Smooth muscle cell (in vitro differentiated cells): ENCODE results near the gene APCDD1. TPM values are rescaled to one million over a fixed set of nuclear protein-coding genes. Genes with fewer than 3 reads are reported as not detected.

ENCODE experiments used
- DNase-seq: peaks from one replicate; lab custom pipeline; 2025; ENCODE audit not compliant: unreplicated experiment; lab: John Stamatoyannopoulos, UW
- H2AFZ ChIP-seq: fragments of 200-600 bp; sonication (generic); 2 replicates; pipeline ENCODE4 v1.6.0; 2016; ENCODE audit warnings: antibody characterized with exemption, low read depth, mild to moderate bottlenecking
- H3F3A ChIP-seq: fragments of 200-600 bp; sonication (generic); 2 replicates; pipeline ENCODE4 v1.6.0; 2017; ENCODE audit warnings: antibody characterized with exemption, low read depth
- H3K27ac ChIP-seq: fragments of 200-600 bp; sonication (generic); 2 replicates; pipeline ENCODE4 v1.5.1; 2016; ENCODE audit warnings: low read depth, mild to moderate bottlenecking
- H3K27me3 ChIP-seq: fragments of 200-600 bp; sonication (generic); 2 replicates; pipeline ENCODE4 v1.6.1; 2016; ENCODE audit warnings: low read depth, mild to moderate bottlenecking
- H3K36me3 ChIP-seq: fragments of 200-600 bp; sonication (generic); 2 replicates; pipeline ENCODE4 v1.5.1; 2016; ENCODE audit warnings: low read depth
- H3K4me1 ChIP-seq: fragments of 200-600 bp; sonication (generic); 2 replicates; pipeline ENCODE4 v1.5.1; 2016; ENCODE audit warnings: low read depth
- H3K4me2 ChIP-seq: fragments of 200-600 bp; sonication (generic); 2 replicates; pipeline ENCODE4 v1.6.0; 2016; ENCODE audit warnings: mild to moderate bottlenecking
- H3K4me3 ChIP-seq: fragments of 200-600 bp; sonication (generic); 2 replicates; pipeline ENCODE4 v1.5.1; 2016; ENCODE audit warnings: mild to moderate bottlenecking
- H3K79me2 ChIP-seq: fragments of 200-600 bp; sonication (generic); 2 replicates; pipeline ENCODE4 v1.6.0; 2016; ENCODE audit warnings: low read depth, mild to moderate bottlenecking
- H3K9ac ChIP-seq: fragments of 200-600 bp; sonication (generic); 2 replicates; pipeline ENCODE4 v1.6.0; 2016; ENCODE audit warnings: low read depth
- H3K9me3 ChIP-seq: fragments of 200-600 bp; sonication (generic); replicated peaks from 2 replicates; pipeline ENCODE4 v1.5.1; 2016; ENCODE audit warnings: low read depth
- H4K20me1 ChIP-seq: fragments of 200-600 bp; sonication (generic); 2 replicates; pipeline ENCODE4 v1.6.0; 2016; ENCODE audit warnings: low read depth
- WGBS: methylation state at CpG from one replicate; pipeline ENCODE4 v1.1.7; 2016; ENCODE audit warnings: low lambda C conversion rate; 5-methylcytosine and 5-hydroxymethylcytosine counted together
- polyA plus RNA-seq: library from polyadenylated mRNA; unstranded; fragments of >200 nt; fragmentation: Nextera tagmentation; extraction: Ambion mirVana; gene quantifications from 2 replicates; pipeline ENCODE4 v1.2.1, GENCODE V29; 2016
- total RNA-seq: library from RNA; depleted of rRNA; stranded (reverse); fragments of >200 nt; gene quantifications from 2 replicates; pipeline ENCODE4 v1.2.3, GENCODE V29; 2014
- TF ChIP-seq, protein P1 (sequence below): fragments of 200-600 bp; sonication (generic); IDR thresholded peaks from 2 replicates; pipeline ENCODE4 v1.5.1; 2017; ENCODE audit warnings: borderline replicate concordance, mild to moderate bottlenecking, antibody characterized with exemption; ENCODE audit not compliant: insufficient read depth, poor library complexity, severe bottlenecking

Gene APCDD1
- total and polyA plus RNA-seq, 2 experiments from 2014 or later, result 17.3 to 23.1 TPM

DNA sequence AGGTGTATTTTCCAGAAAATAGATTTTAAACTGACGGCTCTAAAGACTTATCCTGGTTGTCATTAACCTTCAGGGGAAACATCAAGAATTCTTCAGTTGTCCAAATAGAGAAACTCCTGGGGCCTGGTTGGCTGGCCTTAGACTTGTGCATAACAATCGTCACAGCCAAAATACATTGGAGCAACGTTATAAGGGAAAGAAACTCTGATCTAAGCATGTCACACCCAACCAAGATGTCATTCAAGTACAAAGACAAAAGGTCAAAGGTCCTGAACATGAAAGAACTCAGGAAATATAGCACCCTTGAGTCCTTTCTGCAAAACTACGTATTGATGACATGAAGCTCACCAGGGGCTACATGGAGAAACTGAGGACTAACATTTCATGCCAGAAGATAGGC is 23.8 kb upstream of the APCDD1 start:
- Histone ChIP-seq H3F3A (no peaks in the 10 kb centered on the region), H3K36me3 (no peaks in the 10 kb centered on the region), H3K9me3 (no peaks in the 10 kb centered on the region), H3K27ac (no peak overlapping the region), H2AFZ (no peak overlapping the region), H3K4me2 (no peak overlapping the region), H3K4me1 (no peaks in the 10 kb centered on the region), H3K9ac (no peak overlapping the region), H4K20me1 (no peaks in the 10 kb centered on the region), H3K27me3 (no peaks in the 10 kb centered on the region), H3K4me3 (no peak overlapping the region), H3K79me2 (no peaks in the 10 kb centered on the region)
- TF ChIP-seq, protein P1, sequence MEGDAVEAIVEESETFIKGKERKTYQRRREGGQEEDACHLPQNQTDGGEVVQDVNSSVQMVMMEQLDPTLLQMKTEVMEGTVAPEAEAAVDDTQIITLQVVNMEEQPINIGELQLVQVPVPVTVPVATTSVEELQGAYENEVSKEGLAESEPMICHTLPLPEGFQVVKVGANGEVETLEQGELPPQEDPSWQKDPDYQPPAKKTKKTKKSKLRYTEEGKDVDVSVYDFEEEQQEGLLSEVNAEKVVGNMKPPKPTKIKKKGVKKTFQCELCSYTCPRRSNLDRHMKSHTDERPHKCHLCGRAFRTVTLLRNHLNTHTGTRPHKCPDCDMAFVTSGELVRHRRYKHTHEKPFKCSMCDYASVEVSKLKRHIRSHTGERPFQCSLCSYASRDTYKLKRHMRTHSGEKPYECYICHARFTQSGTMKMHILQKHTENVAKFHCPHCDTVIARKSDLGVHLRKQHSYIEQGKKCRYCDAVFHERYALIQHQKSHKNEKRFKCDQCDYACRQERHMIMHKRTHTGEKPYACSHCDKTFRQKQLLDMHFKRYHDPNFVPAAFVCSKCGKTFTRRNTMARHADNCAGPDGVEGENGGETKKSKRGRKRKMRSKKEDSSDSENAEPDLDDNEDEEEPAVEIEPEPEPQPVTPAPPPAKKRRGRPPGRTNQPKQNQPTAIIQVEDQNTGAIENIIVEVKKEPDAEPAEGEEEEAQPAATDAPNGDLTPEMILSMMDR, result no peak
- WGBS, result 93% methylated on average over 4 of the region's 4 CpGs
- no peak for DNase-seq

DNA sequence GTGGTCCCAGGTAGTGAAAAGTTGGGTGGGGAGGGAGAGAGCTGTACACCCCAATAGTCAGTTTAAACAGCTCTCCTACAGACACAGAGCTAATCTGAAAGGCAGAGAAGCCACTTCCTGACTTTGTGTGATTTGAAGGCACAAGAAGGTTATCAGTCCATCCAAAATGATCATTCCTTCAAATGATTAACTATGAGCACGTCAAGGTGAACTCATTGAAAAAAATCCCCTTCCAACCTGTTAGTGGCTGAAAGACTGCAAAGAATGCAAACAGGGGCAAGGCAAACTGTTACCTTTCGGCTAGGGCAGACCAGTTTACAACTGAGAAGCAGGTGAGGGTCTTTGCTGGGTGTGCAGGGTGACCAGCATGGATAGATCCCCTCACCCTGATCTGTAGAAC is 22.8 kb upstream of the APCDD1 start:
- Histone ChIP-seq H3K4me1 (no peaks in the 10 kb centered on the region), H3K27me3 (no peaks in the 10 kb centered on the region), H3K4me3 (no peak overlapping the region), H2AFZ (no peak overlapping the region), H4K20me1 (no peaks in the 10 kb centered on the region), H3K9ac (no peak overlapping the region), H3K36me3 (no peaks in the 10 kb centered on the region), H3K79me2 (no peaks in the 10 kb centered on the region), H3K27ac (no peak overlapping the region), H3F3A (no peaks in the 10 kb centered on the region), H3K9me3 (no peaks in the 10 kb centered on the region), H3K4me2 (no peak overlapping the region)
- DNase-seq, result no peak
- TF ChIP-seq, protein P1, result no peak
- WGBS, result 74% methylated on average over 2 of the region's 2 CpGs

GRCh38 chr18:10432781-10433180 is 21.7 kb upstream of the APCDD1 start:
- Histone ChIP-seq H2AFZ (no peak overlapping the region), H3K9ac (no peak overlapping the region), H4K20me1 (no peaks in the 10 kb centered on the region), H3K36me3 (no peaks in the 10 kb centered on the region), H3K9me3 (no peaks in the 10 kb centered on the region), H3K79me2 (no peaks in the 10 kb centered on the region), H3F3A (no peaks in the 10 kb centered on the region), H3K4me2 (no peak overlapping the region), H3K4me3 (no peak overlapping the region), H3K27me3 (no peaks in the 10 kb centered on the region), H3K4me1 (no peaks in the 10 kb centered on the region), H3K27ac (no peak overlapping the region)
- DNase-seq, result no peak
- TF ChIP-seq, protein P1, result no peak
- WGBS, result 88% methylated on average over 7 of the region's 7 CpGs

DNA sequence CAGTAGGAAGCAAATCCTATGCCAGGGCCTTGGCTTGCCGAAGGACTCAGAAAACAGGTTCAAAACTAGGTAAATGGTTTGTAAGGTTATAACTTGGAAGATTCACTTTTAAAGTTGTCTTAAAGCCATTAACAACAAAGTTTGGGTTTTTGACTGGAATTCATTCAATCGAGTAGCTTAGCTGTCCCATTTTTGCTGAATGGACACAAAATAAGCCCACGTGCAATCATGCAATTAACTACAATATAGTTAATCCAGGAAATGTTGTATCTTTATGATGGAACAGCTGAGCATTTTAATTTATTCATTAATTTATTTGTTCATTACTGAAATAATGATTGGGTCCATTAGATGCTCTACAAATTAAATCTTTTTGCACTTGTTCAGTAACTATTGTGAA is 18.3 kb upstream of the APCDD1 start:
- no peaks in the 10 kb centered on the region for H4K20me1 ChIP-seq
- H3K9ac ChIP-seq, result no peak overlapping the region
- 92% methylated on average over 3 of the region's 3 CpGs for WGBS
- no peak overlapping the region for H3K4me3 ChIP-seq
- H3F3A ChIP-seq, result no peaks in the 10 kb centered on the region
- no peaks in the 10 kb centered on the region for H3K36me3 ChIP-seq
- H3K27ac ChIP-seq, result no peak overlapping the region
- no peaks in the 10 kb centered on the region for H3K4me1 ChIP-seq
- no peaks in the 10 kb centered on the region for H3K9me3 ChIP-seq
- no peaks in the 10 kb centered on the region for H3K27me3 ChIP-seq
- no peak overlapping the region for H2AFZ ChIP-seq
- no peak for DNase-seq
- TF ChIP-seq, protein P1, result no peak
- H3K4me2 ChIP-seq, result no peak overlapping the region
- H3K79me2 ChIP-seq, result no peaks in the 10 kb centered on the region
